Calu3 (cell line): Measurements from ENCODE around the gene RNPC3. TPM values are rescaled to one million over a fixed set of nuclear protein-coding genes. Genes with fewer than 3 reads are reported as not detected.

Experiments used
- BruUV-seq: library from RNA; stranded (reverse); fragments of 400-500 nt; replicated peaks from 2 replicates; lab custom pipeline; 2021; lab: Mats Ljungman, UMichigan
- CTCF ChIA-PET: fragments of 300-600 bp; sonication (Branson Sonifier 250); formaldehyde crosslinking; loops from one replicate; lab custom pipeline; 2022; ENCODE audit warnings: antibody characterized with exemption; lab: Charles Lee
- DNase-seq: peaks from one replicate; pipeline ENCODE4 v3.0.0; 2022
- H3K27ac Mint-ChIP-seq: one replicate; pipeline ENCODE4 v1.8.0; 2022; ENCODE audit warnings: mixed read lengths; ENCODE audit not compliant: unreplicated experiment
- H3K27me3 Mint-ChIP-seq: one replicate; pipeline ENCODE4 v1.8.0; 2022; ENCODE audit warnings: mixed read lengths; ENCODE audit not compliant: unreplicated experiment
- H3K36me3 Mint-ChIP-seq: one replicate; pipeline ENCODE4 v1.8.0; 2022; ENCODE audit warnings: mild to moderate bottlenecking, moderate library complexity, mixed read lengths; ENCODE audit not compliant: insufficient read depth, unreplicated experiment
- H3K4me1 Mint-ChIP-seq: one replicate; pipeline ENCODE4 v1.8.0; 2022; ENCODE audit warnings: mild to moderate bottlenecking, low read depth, mixed read lengths; ENCODE audit not compliant: unreplicated experiment
- H3K4me3 Mint-ChIP-seq: one replicate; pipeline ENCODE4 v1.8.0; 2022; ENCODE audit warnings: mild to moderate bottlenecking, low read depth, moderate library complexity, mixed read lengths; ENCODE audit not compliant: unreplicated experiment
- H3K9me3 Mint-ChIP-seq: one replicate; pipeline ENCODE4 v1.8.0; 2022; ENCODE audit warnings: low read depth, mixed read lengths; ENCODE audit not compliant: unreplicated experiment
- intact Hi-C: fragments of 100-400 bp; cut with micrococcal nuclease; formaldehyde crosslinking; loops from one replicate; pipeline ENCODE4 v1.10.0; 2022; ENCODE audit not compliant: unreplicated experiment
- total RNA-seq: library from RNA; stranded (reverse); gene quantifications from 2 replicates; pipeline ENCODE4 v1.2.3, GENCODE V29; 2022
- TF ChIP-seq, protein P1 (sequence below): fragments of 200-600 bp; IDR thresholded peaks from one replicate; pipeline ENCODE4 v1.8.0; 2022; ENCODE audit warnings: antibody characterized with exemption; ENCODE audit not compliant: unreplicated experiment

The RNPC3 gene
- total RNA-seq, 1 experiment from 2014 or later, result 15.7 TPM

DNA sequence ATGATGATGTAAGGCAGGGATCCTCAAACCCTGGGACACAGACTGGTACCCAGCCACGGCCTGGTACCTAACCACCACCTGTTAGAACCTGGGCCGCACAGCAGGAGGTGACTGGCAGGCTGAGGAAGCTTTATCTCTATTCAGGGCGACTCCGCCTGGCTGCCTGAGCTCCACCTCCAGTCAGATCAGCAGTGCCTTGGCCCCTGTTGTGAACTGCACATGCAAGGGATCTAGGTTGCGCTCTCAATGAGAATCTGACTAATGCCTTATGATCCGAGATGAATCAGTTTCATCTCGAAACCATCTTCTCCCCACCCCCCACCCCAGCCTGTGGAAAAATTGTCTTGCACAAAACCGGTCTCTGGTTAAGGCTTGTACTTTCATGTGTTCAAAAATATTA is 4.2 kb downstream of the RNPC3 start:
- TF ChIP-seq, protein P1, sequence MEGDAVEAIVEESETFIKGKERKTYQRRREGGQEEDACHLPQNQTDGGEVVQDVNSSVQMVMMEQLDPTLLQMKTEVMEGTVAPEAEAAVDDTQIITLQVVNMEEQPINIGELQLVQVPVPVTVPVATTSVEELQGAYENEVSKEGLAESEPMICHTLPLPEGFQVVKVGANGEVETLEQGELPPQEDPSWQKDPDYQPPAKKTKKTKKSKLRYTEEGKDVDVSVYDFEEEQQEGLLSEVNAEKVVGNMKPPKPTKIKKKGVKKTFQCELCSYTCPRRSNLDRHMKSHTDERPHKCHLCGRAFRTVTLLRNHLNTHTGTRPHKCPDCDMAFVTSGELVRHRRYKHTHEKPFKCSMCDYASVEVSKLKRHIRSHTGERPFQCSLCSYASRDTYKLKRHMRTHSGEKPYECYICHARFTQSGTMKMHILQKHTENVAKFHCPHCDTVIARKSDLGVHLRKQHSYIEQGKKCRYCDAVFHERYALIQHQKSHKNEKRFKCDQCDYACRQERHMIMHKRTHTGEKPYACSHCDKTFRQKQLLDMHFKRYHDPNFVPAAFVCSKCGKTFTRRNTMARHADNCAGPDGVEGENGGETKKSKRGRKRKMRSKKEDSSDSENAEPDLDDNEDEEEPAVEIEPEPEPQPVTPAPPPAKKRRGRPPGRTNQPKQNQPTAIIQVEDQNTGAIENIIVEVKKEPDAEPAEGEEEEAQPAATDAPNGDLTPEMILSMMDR, result no peak
- H3K4me3 Mint-ChIP-seq, result no peak overlapping the region
- no TSS peak for BruUV-seq
- H3K4me1 Mint-ChIP-seq, result peaks cover 32% of the 10 kb centered on the region
- no peaks in the 10 kb centered on the region for H3K9me3 Mint-ChIP-seq
- CTCF ChIA-PET, result no interaction called here
- intact Hi-C loops, result no loop called here
- H3K27ac Mint-ChIP-seq, result no peak overlapping the region
- peaks cover 16% of the 10 kb centered on the region for H3K36me3 Mint-ChIP-seq
- no peak for DNase-seq
- H3K27me3 Mint-ChIP-seq, result no peaks in the 10 kb centered on the region

DNA sequence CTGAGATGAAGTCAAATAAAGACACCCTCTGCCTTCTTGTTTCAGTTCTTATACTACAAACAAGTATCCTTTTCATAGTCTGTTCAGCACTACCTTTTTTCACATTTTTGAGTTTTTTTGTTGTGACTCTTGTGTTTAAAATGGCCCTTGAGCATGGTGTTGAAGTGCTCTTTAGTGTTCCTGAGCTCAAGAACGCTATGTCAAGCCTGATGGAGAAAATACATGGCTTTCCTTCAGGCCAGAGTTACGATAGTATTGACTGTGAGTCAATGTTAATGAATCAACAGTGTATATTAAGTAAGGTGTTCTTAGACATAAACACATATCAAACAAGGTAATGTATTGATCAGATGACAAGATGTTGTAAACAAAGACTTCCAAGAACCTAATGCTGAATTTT is 12.7 kb downstream of the RNPC3 start:
- no peak for DNase-seq
- Mint-ChIP-seq H3K36me3 (peaks cover 8% of the 10 kb centered on the region), H3K4me3 (no peak overlapping the region), H3K4me1 (peaks cover 1% of the 10 kb centered on the region), H3K9me3 (no peaks in the 10 kb centered on the region), H3K27ac (no peak overlapping the region), H3K27me3 (no peaks in the 10 kb centered on the region)
- no TSS peak for BruUV-seq
- CTCF ChIA-PET, result no interaction called here
- TF ChIP-seq, protein P1, result no peak
- intact Hi-C loops, result no loop called here

DNA sequence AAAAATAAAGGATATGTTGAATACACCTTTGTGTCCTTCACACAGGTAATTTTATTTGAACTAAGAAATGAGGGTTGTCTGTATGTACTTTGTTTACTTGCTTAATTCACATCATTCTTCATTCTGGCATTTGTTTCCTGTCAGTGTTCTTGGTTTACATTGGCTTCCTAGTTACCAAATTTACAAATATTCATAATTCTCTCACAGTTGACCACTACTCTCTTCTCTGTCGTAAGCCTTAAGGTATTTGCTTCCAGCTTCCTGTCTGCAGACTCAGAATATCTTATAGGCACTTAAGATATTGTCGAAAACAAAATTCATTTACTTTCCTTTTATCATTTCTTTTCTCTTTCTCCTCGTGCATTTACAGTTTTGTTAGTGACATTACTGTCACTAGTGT is 15.9 kb downstream of the RNPC3 start:
- TF ChIP-seq, protein P1, result no peak
- Mint-ChIP-seq H3K4me1 (no peaks in the 10 kb centered on the region), H3K27me3 (no peaks in the 10 kb centered on the region), H3K9me3 (no peaks in the 10 kb centered on the region), H3K36me3 (peaks cover 8% of the 10 kb centered on the region), H3K27ac (no peak overlapping the region), H3K4me3 (no peak overlapping the region)
- CTCF ChIA-PET, result no interaction called here
- intact Hi-C loops, result no loop called here
- no peak for DNase-seq
- BruUV-seq, result no TSS peak

DNA sequence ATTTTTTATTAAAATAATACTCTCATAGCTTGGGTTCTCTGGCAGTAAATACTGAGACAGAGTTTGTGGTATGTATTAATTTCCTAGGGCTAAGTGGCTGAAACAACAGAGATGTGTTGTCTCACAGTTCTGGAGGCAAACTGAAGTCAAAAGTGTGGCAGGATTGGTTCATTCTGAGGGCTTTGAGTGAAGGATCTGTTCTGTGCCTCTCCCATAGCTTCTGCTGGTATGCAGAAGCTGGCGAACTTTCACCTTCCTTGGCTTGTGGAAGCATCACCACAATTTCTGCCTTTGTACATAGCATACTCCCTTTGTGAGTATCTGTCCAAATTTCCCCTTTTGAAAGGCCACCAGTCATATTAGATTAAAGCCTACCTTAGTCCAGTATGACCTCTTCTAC is 21.0 kb downstream of the RNPC3 start:
- Mint-ChIP-seq H3K4me1 (no peaks in the 10 kb centered on the region), H3K36me3 (peaks cover 6% of the 10 kb centered on the region), H3K4me3 (no peak overlapping the region), H3K9me3 (no peaks in the 10 kb centered on the region), H3K27ac (no peak overlapping the region), H3K27me3 (no peaks in the 10 kb centered on the region)
- no peak for DNase-seq
- intact Hi-C loops, result no loop called here
- no TSS peak for BruUV-seq
- CTCF ChIA-PET, result no interaction called here
- TF ChIP-seq, protein P1, result no peak
